Limb (tissue), 2 donors: ENCODE results near the gene CPT2.

Experiments
- DNase-seq, 2 donors: peaks; one replicate each; pipeline ENCODE4 v3.0.0-alpha.2; 2016; ENCODE audit errors: extremely low spot score in 2 of 2

Gene CPT2

DNA sequence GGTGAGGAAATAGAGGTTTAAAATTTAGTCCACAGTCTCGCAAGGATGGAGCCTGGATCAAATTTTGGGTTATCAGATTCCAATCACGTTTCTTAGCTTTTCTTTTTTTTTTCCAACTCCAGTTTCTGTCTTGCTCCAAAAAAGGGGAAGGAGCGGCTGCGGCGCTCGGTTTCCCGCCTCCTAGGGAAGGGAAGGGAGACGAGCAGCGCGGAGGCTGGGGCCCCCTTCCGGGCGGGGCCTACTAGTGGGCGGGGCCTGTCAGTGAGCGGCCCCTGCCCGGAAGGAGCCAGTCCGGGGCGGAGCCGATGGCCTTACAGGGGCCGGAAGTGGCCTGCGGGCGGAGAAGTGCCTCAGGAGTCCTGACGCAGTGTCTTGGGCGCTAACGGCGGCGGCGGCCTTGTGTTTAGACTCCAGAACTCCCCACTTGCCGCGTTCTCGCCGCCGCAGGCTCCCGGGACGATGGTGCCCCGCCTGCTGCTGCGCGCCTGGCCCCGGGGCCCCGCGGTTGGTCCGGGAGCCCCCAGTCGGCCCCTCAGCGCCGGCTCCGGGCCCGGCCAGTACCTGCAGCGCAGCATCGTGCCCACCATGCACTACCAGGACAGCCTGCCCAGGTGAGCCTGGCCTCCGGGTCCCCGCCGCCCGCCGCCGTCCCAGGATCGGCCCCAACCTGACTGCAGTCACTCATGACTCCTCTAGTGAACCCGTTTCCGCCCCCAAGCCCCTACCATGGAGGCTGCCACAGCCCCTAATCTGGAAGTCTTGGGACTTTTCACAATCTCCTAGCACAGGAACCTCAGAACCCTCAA, at the start of gene CPT2:
CPT2 (plus strand) TSS at position 340 of the 806 bp plus-strand sequence; CDS start at position 460, 120 bp downstream.
- peak; percentile 94 to 95 for DNase-seq

- DNase-seq, result no peak
Observed at GRCh38 chr1:53147174-53147573, 49.5 kb upstream of the CPT2 start.

DNA sequence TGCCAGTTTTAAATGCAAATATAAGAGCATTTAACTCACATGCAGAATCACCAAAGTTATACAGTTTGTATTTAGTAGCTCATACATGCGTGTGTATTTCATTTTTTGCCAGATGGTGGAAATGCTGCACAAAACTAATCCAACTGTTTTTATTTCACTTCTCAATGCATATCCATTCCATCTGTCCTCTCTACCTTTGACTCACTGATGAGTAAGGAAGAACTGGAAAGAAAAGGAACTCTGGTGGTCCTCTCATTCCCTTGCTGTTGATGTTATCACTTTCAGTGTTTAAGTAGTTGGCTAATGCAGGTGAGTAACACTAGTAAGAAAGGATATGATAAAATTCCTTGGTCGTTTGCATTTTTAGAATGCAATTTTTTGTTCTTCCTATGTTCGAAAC, 48.5 kb upstream of the CPT2 start:
- no peak for DNase-seq

- no peak for DNase-seq
Observed at GRCh38 chr1:53153752-53154151, 42.9 kb upstream of the CPT2 start.

DNA sequence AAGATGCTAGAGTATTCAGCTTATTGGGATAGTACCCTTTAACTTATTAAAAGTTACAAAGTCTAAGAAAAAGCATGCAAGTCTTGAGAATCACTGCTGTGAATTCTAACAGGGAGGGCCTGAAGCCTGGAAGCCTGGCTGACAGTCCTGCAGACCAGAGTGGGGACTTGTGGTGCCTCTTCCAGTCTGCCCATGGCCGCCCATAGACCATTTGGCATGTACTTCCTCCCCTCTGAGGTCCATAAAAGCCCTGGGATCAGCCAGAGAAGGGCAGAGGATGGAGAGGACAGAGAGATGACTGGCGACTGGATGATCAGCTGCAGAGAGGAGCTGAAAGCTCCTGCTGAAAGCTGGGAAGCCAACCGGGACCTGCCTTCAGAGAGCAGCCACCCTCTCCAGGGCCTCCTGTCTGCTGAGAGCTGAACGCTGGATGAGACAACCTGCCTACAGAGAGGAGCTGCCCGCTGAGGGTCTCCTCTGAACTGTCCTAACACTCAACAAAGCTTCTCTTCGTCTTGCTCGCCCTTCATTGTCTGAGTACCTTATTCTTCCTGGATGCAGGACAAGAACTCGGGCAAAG, 41.7 kb upstream of the CPT2 start:
- DNase-seq, result no peak

GRCh38 chr1:53155534-53155933, 41.1 kb upstream of the CPT2 start:
- no peak for DNase-seq

GRCh38 chr1:53155945-53156344, 40.7 kb upstream of the CPT2 start:
- no peak for DNase-seq

DNA sequence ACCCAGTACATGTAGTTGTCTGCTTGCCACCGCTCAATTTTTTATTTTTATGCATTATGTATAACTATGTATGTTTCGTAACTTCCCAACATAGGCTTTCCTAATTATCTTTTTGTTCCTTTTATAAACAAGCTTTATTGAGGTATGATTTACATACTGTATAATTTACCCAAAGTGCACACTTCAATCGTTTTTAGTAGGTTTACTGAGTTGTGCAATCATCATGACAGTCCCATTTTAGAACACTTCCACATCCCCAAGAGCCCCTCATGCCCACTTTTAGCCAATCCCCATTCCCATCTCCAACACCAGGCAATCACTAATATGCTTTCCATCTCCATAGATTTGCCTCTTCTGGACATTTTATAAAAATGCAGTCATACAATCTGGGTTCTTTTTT, 39.8 kb upstream of the CPT2 start:
- no peak for DNase-seq

DNA sequence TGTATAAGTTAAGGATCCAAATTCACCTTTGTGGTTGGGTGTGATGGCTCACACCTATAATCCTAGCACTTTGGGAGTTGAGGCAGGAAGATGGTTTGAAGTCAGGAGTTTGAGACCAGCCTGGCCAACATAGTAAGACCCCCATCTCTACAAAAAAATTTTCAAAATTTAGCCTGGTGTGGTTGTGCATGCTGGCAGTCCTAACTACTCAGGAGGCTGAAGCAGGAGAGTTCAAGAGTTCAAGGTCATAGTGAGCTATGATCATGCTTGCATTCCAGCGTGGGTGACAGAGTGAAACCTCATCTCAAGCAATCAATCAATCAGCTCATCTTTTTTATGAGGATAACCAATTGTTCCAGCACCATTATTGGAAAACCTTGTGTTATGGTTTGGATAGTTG, 37.7 kb upstream of the CPT2 start:
- no peak for DNase-seq

DNA sequence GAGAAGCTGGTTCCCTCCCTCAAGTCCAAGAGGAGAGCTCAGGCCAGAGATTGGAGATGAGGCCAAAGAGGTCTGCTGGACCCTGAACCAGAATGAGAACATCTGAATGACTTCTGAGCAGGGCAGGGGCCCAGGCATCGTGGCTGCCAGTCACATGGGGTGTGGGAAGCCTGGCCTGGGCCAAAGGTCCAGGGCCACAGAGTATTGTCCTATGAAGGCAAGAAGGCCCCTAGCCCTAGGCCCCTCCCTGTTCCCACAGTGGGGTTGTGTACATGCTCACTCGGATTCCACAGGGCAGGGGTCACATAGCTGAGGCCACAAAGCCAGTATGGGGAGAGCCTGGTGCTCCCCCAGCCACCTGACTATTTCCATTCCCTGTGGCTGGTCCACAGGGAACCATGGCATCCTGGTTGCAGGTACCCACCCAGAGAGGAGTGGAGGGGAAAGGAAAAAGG, 35.7 kb upstream of the CPT2 start:
- no peak for DNase-seq

GRCh38 chr1:53162621-53163020, 34.0 kb upstream of the CPT2 start:
- no peak for DNase-seq

DNA sequence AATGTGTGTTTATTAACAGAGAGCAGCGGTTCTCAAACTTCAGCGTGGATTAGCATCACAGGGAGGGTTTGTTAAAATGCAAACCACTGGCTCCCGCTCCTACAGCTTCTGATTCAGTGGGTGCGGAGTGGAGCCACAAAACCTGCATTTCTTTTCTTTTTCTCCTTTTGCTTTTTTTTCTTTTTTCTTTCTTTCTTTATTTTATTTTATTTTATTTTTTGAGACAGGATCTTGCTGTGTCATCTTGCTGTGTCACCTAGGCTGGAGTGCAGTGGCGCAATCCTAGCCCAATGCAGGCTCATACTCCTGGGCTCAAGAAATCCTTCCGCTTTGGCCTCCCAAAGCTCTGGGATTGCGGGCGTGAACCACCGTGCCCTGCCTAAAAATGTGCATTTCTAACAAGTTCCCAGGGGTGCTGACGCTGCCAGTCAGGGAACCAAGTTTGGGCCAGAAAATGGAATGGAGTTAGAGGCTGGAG, 33.3 kb upstream of the CPT2 start:
- no peak for DNase-seq

- no peak for DNase-seq
Observed at GRCh38 chr1:53165408-53165961, 31.1 kb upstream of the CPT2 start.

- DNase-seq, result no peak
Observed at GRCh38 chr1:53166366-53166765, 30.3 kb upstream of the CPT2 start.

DNA sequence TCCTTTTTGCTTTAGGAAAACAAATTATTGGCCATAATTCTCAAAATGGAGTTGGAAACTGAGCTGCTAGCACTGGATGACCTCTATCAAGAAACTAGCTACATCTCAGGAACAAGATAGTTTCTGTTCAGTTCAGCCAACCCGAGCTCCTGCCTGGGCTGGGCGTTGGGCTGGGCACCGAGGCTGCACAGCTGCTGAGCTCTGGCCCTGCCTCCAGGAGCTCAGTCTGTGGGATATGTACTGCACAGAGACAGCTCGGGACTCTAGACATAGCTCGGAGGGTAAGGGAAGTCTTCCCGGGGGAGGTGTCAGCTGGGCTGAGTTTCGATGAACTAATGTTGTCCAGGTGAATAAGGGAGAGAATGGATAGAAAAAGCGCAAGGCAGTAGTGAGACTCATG, 29.7 kb upstream of the CPT2 start:
- no peak for DNase-seq

DNA sequence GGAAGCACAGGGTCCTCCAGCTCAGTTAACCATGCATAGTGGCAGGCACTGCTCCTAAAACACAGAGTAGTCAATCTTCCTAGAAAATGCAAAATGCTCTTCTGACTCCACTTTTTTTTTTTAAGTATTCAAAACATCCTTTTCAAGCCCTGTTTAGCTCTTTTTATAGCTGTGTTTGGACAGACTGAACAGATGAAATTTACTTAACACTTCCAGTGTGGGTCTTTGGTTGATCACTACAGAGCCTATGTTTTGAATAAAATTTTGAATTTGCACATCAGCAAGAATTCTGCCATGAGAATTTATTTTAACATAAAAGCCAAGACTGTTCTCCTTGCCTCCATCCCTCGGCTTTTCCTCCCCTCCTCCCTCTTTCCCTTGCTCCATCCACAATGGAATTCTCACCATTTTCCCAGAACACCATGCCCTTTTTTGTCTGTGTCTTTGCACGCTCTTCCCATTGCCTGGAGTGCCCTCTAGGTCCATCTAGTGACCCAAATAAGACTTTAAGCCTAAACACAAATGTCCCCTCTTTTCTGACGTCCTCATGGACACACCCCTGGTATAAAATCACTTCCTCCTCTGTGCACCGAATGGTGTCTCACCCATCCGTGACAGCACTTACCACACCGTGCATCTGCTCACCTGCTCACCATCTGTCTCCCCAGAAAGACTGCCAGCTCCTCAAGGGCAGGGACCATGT, 24.0 kb upstream of the CPT2 start:
- no peak for DNase-seq

- DNase-seq, result no peak
Observed at GRCh38 chr1:53174971-53175913, 21.4 kb upstream of the CPT2 start.

- DNase-seq, result peak in 1 of 2 donors; percentile 43
Observed at GRCh38 chr1:53176452-53177208, 20.0 kb upstream of the CPT2 start.

GRCh38 chr1:53180226-53180625, 16.4 kb upstream of the CPT2 start:
- DNase-seq, result no peak

DNA sequence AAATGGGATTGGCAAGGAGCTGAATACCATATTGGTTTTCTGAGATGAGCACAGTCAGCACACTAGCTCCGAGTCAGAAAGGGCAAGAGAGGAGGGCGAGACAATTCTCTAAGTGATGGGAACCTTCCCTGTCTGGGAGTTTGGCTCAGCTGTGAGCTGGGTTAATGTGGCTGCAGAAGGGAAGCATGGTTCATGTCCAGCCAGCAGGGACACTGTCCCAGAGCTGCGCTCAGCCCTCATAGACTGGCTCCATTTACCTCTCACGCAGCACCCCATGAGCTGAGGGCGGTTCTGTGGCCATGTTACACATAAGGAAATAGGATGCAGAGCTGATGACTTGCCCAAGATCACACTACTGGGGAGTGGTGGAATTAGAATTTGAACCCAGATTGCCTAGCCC, 15.7 kb upstream of the CPT2 start:
- DNase-seq, result no peak
